Endothelial cell of umbilical vein (primary cell): ENCODE results near the gene GGA1. TPM values are rescaled to one million over a fixed set of nuclear protein-coding genes. Genes with fewer than 3 reads are reported as not detected.

ENCODE experiments used
- BruUV-seq: library from RNA; stranded (reverse); fragments of 400-500 nt; replicated peaks from 2 replicates; lab custom pipeline; 2021; lab: Mats Ljungman, UMichigan
- CTCF ChIA-PET: fragments of 300-600, 350-600 bp; sonication (Branson Sonifier 250); formaldehyde crosslinking; loops from one replicate; lab custom pipeline; 2021; ENCODE audit warnings: antibody characterized with exemption, inconsistent platforms; lab: Charles Lee
- POLR2A ChIA-PET: fragments of 300-600, 350-600 bp; sonication (Branson Sonifier 250); formaldehyde crosslinking; loops from one replicate; lab custom pipeline; 2021; ENCODE audit warnings: antibody characterized with exemption, inconsistent platforms; lab: Charles Lee
- DNase-seq: peaks from one replicate; pipeline ENCODE4 v3.0.0-alpha.2; 2011; ENCODE audit warnings: low read depth, low spot score
- FAIRE-seq: peaks from 2 replicates; lab custom pipeline; 2011; peaks lifted over from hg19 to GRCh38; lab: Jason Lieb, UNC
- H2AFZ ChIP-seq: 2 replicates; pipeline ENCODE4 v1.6.0; 2012; ENCODE audit warnings: low read depth, low read length, control low read depth, inconsistent platforms
- H3K27ac ChIP-seq: 2 replicates; pipeline ENCODE4 v1.5.1; 2011; ENCODE audit warnings: low read depth, mild to moderate bottlenecking, control low read depth, low read length, moderate library complexity; ENCODE audit not compliant: insufficient read depth
- H3K27me3 ChIP-seq, 2 experiments: 2 replicates each; pipeline versions ENCODE4 v1.6.0 to v1.6.1; 2011; ENCODE audit warnings: low read length in 2 of 2, mixed read lengths in 1 of 2; ENCODE audit not compliant: control insufficient read depth in 2 of 2, insufficient read depth in 2 of 2
- H3K36me3 ChIP-seq, 2 experiments: 2 replicates in 1 of 2; 3 replicates in 1 of 2; pipeline ENCODE4 v1.5.1; 2011; ENCODE audit warnings: low read length in 2 of 2, mild to moderate bottlenecking in 1 of 2, moderate library complexity in 1 of 2; ENCODE audit not compliant: control insufficient read depth in 2 of 2, insufficient read depth in 2 of 2; ENCODE audit errors: extremely low read depth in 1 of 2
- H3K4me1 ChIP-seq: 3 replicates; pipeline ENCODE4 v1.5.1; 2011; ENCODE audit warnings: mild to moderate bottlenecking, low read length; ENCODE audit not compliant: control insufficient read depth, insufficient read depth; ENCODE audit errors: extremely low read depth
- H3K4me2 ChIP-seq: 2 replicates; pipeline ENCODE4 v1.6.1; 2011; ENCODE audit warnings: low read length, control low read depth, mixed read lengths; ENCODE audit not compliant: insufficient read depth
- H3K4me3 ChIP-seq, 3 experiments: fragments of 200-600 bp in 1 of 3; sonication (generic), shearing (Covaris generic) in 1 of 3; replicated peaks in 1 of 3; 2 replicates each; pipeline ENCODE4 v1.5.1; 2011 to 2016; ENCODE audit warnings: control low read depth in 3 of 3, low read length in 3 of 3, mild to moderate bottlenecking in 2 of 3, inconsistent platforms in 1 of 3, low read depth in 1 of 3, moderate library complexity in 1 of 3; ENCODE audit not compliant: insufficient read depth in 1 of 3
- H3K79me2 ChIP-seq: 2 replicates; pipeline ENCODE4 v1.6.0; 2012; ENCODE audit warnings: low read length, inconsistent platforms; ENCODE audit not compliant: control insufficient read depth, insufficient read depth
- H3K9ac ChIP-seq: replicated peaks from 2 replicates; pipeline ENCODE3; 2011; ENCODE audit warnings: low read length, control low read depth; ENCODE audit not compliant: insufficient read depth; ENCODE audit errors: extremely low read depth
- H3K9me1 ChIP-seq: replicated peaks from 3 replicates; pipeline ENCODE4 v1.6.0; 2011; ENCODE audit warnings: mild to moderate bottlenecking, low read length; ENCODE audit not compliant: control insufficient read depth, insufficient read depth; ENCODE audit errors: extremely low read depth
- H3K9me3 ChIP-seq: replicated peaks from 2 replicates; pipeline ENCODE4 v1.5.1; 2012; ENCODE audit warnings: low read length, inconsistent platforms; ENCODE audit not compliant: control insufficient read depth, insufficient read depth
- H4K20me1 ChIP-seq: replicated peaks from 2 replicates; pipeline ENCODE3; 2011; ENCODE audit warnings: mild to moderate bottlenecking, low read length; ENCODE audit not compliant: control insufficient read depth, insufficient read depth; ENCODE audit errors: extremely low read depth
- EZH2 ChIP-seq: IDR thresholded peaks from 2 replicates; pipeline ENCODE4 v1.6.1; 2012; ENCODE audit warnings: borderline replicate concordance, low read depth, mild to moderate bottlenecking, moderate library complexity, low read length, inconsistent platforms; ENCODE audit not compliant: severe bottlenecking
- FOS ChIP-seq: IDR thresholded peaks from 2 replicates; pipeline ENCODE4 v1.6.1; 2011; ENCODE audit warnings: mild to moderate bottlenecking, low read length, moderate library complexity, borderline replicate concordance; ENCODE audit not compliant: insufficient read depth
- GATA2 ChIP-seq: IDR thresholded peaks from 2 replicates; pipeline ENCODE4 v1.7.0; 2011; ENCODE audit warnings: low read depth, mild to moderate bottlenecking, moderate library complexity, mixed read lengths, low read length; ENCODE audit not compliant: insufficient read length, insufficient read depth
- JUN ChIP-seq: IDR thresholded peaks from 2 replicates; pipeline ENCODE4 v1.6.1; 2011; ENCODE audit warnings: borderline replicate concordance, low read depth; ENCODE audit not compliant: insufficient read length, insufficient read depth
- MYC ChIP-seq: IDR thresholded peaks from one replicate; pipeline ENCODE4 v1.6.1; 2011; ENCODE audit warnings: mild to moderate bottlenecking, low read depth, low read length
- POLR2A ChIP-seq: IDR thresholded peaks from 2 replicates; pipeline ENCODE4 v1.6.1; 2012; ENCODE audit warnings: low read depth, mild to moderate bottlenecking, control low read depth, low read length
- POLR2AphosphoS5 ChIP-seq: IDR thresholded peaks from 2 replicates; pipeline ENCODE4 v1.6.1; 2012; ENCODE audit warnings: low read depth, mild to moderate bottlenecking, control low read depth, low read length, moderate library complexity; ENCODE audit not compliant: insufficient read depth
- dilution Hi-C: fragments of 300-500 bp; cut with MboI; formaldehyde crosslinking; loops from one replicate; pipeline ENCODE4 v1.15.0; 2019; ENCODE audit warnings: low sequenced_read_pairs; ENCODE audit not compliant: extremely low pct_ligation_motif_present
- intact Hi-C: fragments of 100-400 bp; cut with micrococcal nuclease; formaldehyde crosslinking; loops from one replicate; pipeline ENCODE4 v1.10.0; 2022
- polyA plus RNA-seq, 4 experiments: library from polyadenylated mRNA; depleted of rRNA in 3 of 4; stranded (reverse) in 3 of 4; unstranded in 1 of 4; fragments of >200 nt; gene quantifications; 2 replicates each; pipeline versions ENCODE4 v1.2.1 to v1.2.3, GENCODE V29; 2011 to 2012; ENCODE audit warnings: missing spikeins in 1 of 4
- total RNA-seq: library from RNA; stranded (reverse); gene quantifications from 2 replicates; pipeline ENCODE4 v1.2.3, GENCODE V29; 2021
- TF ChIP-seq, protein P1 (sequence below), 2 donors: IDR thresholded peaks; 1 replicate in 1 of 2; 2 replicates in 1 of 2; pipeline ENCODE4 v1.5.1; 2011; ENCODE audit warnings: low read length in 2 of 2, mild to moderate bottlenecking in 2 of 2, moderate library complexity in 2 of 2, control low read depth in 1 of 2, inconsistent platforms in 1 of 2, low read depth in 1 of 2; ENCODE audit not compliant: insufficient read depth in 1 of 2; ENCODE audit errors: extremely low read depth in 1 of 2
- TF ChIP-seq, protein P2 (sequence below): IDR thresholded peaks from 2 replicates; pipeline ENCODE4 v1.6.1; 2011; ENCODE audit not compliant: insufficient read depth, insufficient read length

GGA1 gene
- total and polyA plus RNA-seq, 2 donors (not counting 3 experiments of a cell fraction or from before 2014, with no cell fraction given) = 54.1 to 67.5 TPM

DNA sequence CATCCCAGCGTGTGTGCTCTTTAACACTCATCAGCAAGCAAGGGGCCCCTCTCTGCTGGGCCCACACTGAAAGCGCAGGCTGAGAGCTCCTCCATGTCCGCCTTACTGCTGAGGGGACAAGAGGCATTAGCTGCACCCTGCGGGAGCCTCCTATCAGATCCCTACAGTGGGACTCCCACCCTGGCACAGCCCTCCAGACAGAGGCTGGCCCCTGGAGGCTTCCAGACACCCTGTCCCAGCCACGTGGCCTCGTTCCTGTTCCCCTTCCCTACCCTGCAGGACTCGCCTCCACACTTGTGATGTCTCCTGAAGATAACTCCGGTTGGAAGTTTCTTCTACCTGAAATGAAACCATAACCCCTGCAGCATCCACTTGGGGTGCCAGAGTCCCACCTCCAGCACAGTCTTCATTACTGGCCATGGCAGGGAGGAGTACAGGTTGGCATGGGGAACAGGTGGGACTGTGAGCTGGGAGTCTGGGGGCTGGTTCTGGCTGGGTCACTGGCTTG is 25.8 kb downstream of the GGA1 start:
- Histone ChIP-seq H3K9me3 (no peaks in the 10 kb centered on the region), H3K27ac (no peak overlapping the region), H3K27me3 (no peaks in the 10 kb centered on the region), H4K20me1 (no peaks in the 10 kb centered on the region), H3K4me1 (peaks cover 17% of the 10 kb centered on the region), H3K4me3 (no peak overlapping the region), H3K9ac (no peak overlapping the region), H3K36me3 (no peaks in the 10 kb centered on the region), H3K9me1 (no peaks in the 10 kb centered on the region), H3K79me2 (no peaks in the 10 kb centered on the region), H3K4me2 (peak overlapping the region; percentile 57), H2AFZ (no peak overlapping the region)
- intact Hi-C loops (no loop called here), dilution Hi-C loops (no loop called here)
- FAIRE-seq (no peak), DNase-seq (no peak)
- no TSS peak for BruUV-seq
- no peak for TF ChIP-seq POLR2A
- no peak for TF ChIP-seq EZH2
- TF ChIP-seq FOS = no peak
- TF ChIP-seq, protein P1, sequence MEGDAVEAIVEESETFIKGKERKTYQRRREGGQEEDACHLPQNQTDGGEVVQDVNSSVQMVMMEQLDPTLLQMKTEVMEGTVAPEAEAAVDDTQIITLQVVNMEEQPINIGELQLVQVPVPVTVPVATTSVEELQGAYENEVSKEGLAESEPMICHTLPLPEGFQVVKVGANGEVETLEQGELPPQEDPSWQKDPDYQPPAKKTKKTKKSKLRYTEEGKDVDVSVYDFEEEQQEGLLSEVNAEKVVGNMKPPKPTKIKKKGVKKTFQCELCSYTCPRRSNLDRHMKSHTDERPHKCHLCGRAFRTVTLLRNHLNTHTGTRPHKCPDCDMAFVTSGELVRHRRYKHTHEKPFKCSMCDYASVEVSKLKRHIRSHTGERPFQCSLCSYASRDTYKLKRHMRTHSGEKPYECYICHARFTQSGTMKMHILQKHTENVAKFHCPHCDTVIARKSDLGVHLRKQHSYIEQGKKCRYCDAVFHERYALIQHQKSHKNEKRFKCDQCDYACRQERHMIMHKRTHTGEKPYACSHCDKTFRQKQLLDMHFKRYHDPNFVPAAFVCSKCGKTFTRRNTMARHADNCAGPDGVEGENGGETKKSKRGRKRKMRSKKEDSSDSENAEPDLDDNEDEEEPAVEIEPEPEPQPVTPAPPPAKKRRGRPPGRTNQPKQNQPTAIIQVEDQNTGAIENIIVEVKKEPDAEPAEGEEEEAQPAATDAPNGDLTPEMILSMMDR (IDR thresholded peaks at IDR 0.05; ENCODE audit: extremely low read depth in 1 of 2, insufficient read depth in 1 of 2, low read depth in 1 of 2, low read length in 2 of 2) = no peak
- no peak for TF ChIP-seq GATA2
- no peak for TF ChIP-seq MYC
- TF ChIP-seq, protein P2, sequence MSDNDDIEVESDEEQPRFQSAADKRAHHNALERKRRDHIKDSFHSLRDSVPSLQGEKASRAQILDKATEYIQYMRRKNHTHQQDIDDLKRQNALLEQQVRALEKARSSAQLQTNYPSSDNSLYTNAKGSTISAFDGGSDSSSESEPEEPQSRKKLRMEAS = no peak
- no peak for TF ChIP-seq JUN
- no peak for TF ChIP-seq POLR2AphosphoS5
- POLR2A ChIA-PET = no interaction called here
- CTCF ChIA-PET = interaction anchor here (0.9 to 4.6 kb wide), 7 partner anchors 8 to 147 kb away, joined by 3 to 32 read pairs (median 5); no protein-coding TSS in a partner anchor
